ENCODE results near the gene SLC39A10. TPM values are rescaled to one million over a fixed set of nuclear protein-coding genes. Genes with fewer than 3 reads are reported as not detected.

SLC39A10 gene
- total and polyA plus RNA-seq, 3 donors from 2014 or later: 23.3 to 43.4 (median 34.7) TPM

GRCh38 chr2:195613922-195614321, 43.1 kb upstream of the SLC39A10 start:
- Histone ChIP-seq H3K27me3 (no peaks in the 10 kb centered on the region), H3K4me1 (peaks cover 10% of the 10 kb centered on the region), H3K27ac (no peak overlapping the region), H3K4me3 (no peak overlapping the region), H3K36me3 (ENCODE audit: low read depth, missing control alignments) (no peaks in the 10 kb centered on the region), H3K9me3 (no peaks in the 10 kb centered on the region)
- DNase-seq: no peak
- intact Hi-C loops (cut with DNase I; ENCODE audit: low total_unique reads): no loop called here
- 73 to 84% methylated on average over 2 of the region's 2 CpGs for WGBS, 2 donors
- TF ChIP-seq CTCF (IDR thresholded peaks at IDR 0.05): no peak

GRCh38 chr2:195619590-195619989, 37.4 kb upstream of the SLC39A10 start:
- intact Hi-C loops (cut with DNase I; ENCODE audit: low total_unique reads): no loop called here
- no peaks in the 10 kb centered on the region for H3K27me3 ChIP-seq
- no peaks in the 10 kb centered on the region for H3K36me3 ChIP-seq (ENCODE audit: low read depth, missing control alignments)
- no peak overlapping the region for H3K4me3 ChIP-seq
- no peaks in the 10 kb centered on the region for H3K4me1 ChIP-seq
- no peak for TF ChIP-seq POLR2A (IDR thresholded peaks at IDR 0.05)
- TF ChIP-seq CTCF (IDR thresholded peaks at IDR 0.05): no peak
- no peak overlapping the region for H3K27ac ChIP-seq
- DNase-seq: no peak
- WGBS, 2 donors: 95 to 97% methylated on average over 3 of the region's 3 CpGs
- H3K9me3 ChIP-seq: no peaks in the 10 kb centered on the region

- no peaks in the 10 kb centered on the region for H3K4me1 ChIP-seq
- WGBS, 2 donors: 89 to 90% methylated on average over 3 of the region's 3 CpGs
- no peak for DNase-seq
- no peak for TF ChIP-seq CTCF (IDR thresholded peaks at IDR 0.05)
- TF ChIP-seq POLR2A (IDR thresholded peaks at IDR 0.05): no peak
- intact Hi-C loops (cut with DNase I; ENCODE audit: low total_unique reads): no loop called here
- H3K27me3 ChIP-seq: no peaks in the 10 kb centered on the region
- no peak overlapping the region for H3K27ac ChIP-seq
- no peak overlapping the region for H3K4me3 ChIP-seq
- no peaks in the 10 kb centered on the region for H3K9me3 ChIP-seq
- H3K36me3 ChIP-seq (ENCODE audit: low read depth, missing control alignments): no peaks in the 10 kb centered on the region
These were observed 36.5 kb upstream of the SLC39A10 start for GRCh38 chr2:195620501-195620900.

GRCh38 chr2:195622966-195623365, 34.1 kb upstream of the SLC39A10 start:
- Histone ChIP-seq H3K9me3 (no peaks in the 10 kb centered on the region), H3K4me3 (no peak overlapping the region), H3K4me1 (no peaks in the 10 kb centered on the region), H3K36me3 (ENCODE audit: low read depth, missing control alignments) (no peaks in the 10 kb centered on the region), H3K27ac (no peak overlapping the region), H3K27me3 (no peaks in the 10 kb centered on the region)
- TF ChIP-seq POLR2A (IDR thresholded peaks at IDR 0.05) (no peak), CTCF (IDR thresholded peaks at IDR 0.05) (no peak)
- intact Hi-C loops (cut with DNase I; ENCODE audit: low total_unique reads): no loop called here
- no peak for DNase-seq

- no peak for DNase-seq
- H3K27ac ChIP-seq: no peak overlapping the region
- H3K27me3 ChIP-seq: no peaks in the 10 kb centered on the region
- H3K9me3 ChIP-seq: no peaks in the 10 kb centered on the region
- 82 to 93% methylated on average over 2 of the region's 2 CpGs for WGBS, 2 donors
- no peak overlapping the region for H3K4me3 ChIP-seq
- intact Hi-C loops (cut with DNase I; ENCODE audit: low total_unique reads): no loop called here
- TF ChIP-seq POLR2A (IDR thresholded peaks at IDR 0.05): no peak
- TF ChIP-seq CTCF (IDR thresholded peaks at IDR 0.05): no peak
- H3K4me1 ChIP-seq: no peaks in the 10 kb centered on the region
- H3K36me3 ChIP-seq (ENCODE audit: low read depth, missing control alignments): no peaks in the 10 kb centered on the region
These were observed 30.5 kb upstream of the SLC39A10 start for GRCh38 chr2:195626507-195626906.
